Measurements from ENCODE around the gene TMTC2. TPM values are rescaled to one million over a fixed set of nuclear protein-coding genes. Genes with fewer than 3 reads are reported as not detected.

Gene TMTC2
- total RNA-seq (2014; rRNA removed; shearing (Covaris generic)), result 0.58 and 0.74 TPM in 2 replicates

DNA sequence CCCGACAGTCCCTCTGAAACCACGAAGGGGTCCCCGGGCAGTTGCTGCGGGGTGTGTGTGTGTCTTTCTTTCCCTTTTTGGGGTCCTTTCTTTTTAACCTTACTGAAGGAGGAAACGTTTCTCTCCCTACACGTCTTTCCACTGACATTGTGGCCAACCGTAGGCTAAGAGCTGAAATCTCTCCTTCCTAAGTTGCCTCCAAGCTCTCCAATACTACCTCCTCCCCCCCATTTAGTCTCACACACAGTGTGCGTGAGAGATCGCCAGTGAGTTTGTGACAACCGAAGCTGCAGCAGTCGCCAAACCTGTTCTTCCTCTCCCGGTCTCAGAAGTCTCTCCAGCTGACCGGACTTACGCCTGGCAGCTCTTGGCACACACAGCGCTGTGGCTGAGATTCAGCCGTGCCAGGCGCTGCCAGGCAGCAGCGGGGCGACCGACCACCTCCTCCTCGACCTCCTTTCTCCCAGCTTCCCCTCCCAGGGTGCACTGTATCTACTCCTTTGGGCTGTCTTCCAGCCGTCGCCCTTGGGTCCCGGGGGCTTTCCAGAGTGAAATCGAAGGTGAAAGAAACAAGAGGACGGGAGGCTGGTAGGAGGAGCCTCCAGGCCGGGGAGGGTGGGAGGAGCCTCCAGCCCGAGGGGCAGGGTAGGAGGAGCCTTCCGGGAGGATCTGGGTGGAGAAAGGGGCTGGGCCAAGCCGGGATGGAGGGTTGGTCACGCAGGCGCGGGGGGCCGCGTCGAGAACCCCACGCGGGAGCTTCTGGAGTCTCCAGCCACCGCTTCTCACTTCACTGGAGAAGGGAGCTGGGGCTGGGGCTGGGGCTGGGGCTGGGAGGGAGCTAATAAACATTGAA, at the start of gene TMTC2:
TSS of gene TMTC2 (plus strand) at position 739 of the 853 bp plus-strand sequence.
- peak; percentile 97 for DNase-seq (ENCODE audit: low spot score)
- in situ Hi-C loops (cut with HindIII; ENCODE audit: low sequenced_read_pairs), result no loop called here

DNA sequence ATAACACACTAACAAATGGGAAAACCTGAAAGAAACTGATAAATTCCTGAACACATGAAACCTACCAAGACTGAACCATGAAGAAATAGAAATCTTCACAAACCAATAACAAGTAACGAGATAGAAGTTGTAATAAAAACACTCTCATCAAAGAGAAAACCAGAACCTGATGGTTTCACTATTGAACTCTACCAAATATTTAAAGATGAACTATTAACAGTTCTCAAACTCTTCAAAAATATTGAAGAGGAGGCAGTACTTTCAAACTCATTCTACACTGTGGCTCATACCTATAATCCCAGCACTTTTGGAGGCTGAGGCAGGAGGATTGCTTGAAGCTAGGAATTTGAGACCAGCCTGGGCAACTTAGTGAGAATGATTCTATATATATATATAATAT, 48.4 kb upstream of the TMTC2 start:
- in situ Hi-C loops (cut with HindIII; ENCODE audit: low sequenced_read_pairs), result no loop called here
- DNase-seq (ENCODE audit: low spot score), result no peak

DNA sequence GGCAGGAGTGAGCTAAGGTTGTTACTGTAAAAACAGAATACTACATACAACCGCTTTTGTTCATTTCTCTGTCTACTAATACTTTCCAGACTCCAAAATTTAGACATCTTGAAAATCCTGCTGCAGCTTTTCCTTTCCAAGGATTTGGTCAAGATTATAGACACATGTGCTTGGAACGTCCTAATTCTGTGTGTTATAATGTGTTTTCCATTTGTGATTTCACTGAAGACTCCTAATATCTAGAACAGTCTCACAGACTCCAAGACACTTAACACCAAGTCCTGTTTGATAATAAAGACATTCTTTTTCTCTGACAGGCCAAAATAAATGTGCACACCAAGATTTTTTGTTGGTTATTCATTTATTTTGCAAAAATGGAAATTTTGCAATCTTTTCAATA, 41.8 kb upstream of the TMTC2 start:
- DNase-seq (ENCODE audit: low spot score), result no peak
- in situ Hi-C loops (cut with HindIII; ENCODE audit: low sequenced_read_pairs), result no loop called here

DNA sequence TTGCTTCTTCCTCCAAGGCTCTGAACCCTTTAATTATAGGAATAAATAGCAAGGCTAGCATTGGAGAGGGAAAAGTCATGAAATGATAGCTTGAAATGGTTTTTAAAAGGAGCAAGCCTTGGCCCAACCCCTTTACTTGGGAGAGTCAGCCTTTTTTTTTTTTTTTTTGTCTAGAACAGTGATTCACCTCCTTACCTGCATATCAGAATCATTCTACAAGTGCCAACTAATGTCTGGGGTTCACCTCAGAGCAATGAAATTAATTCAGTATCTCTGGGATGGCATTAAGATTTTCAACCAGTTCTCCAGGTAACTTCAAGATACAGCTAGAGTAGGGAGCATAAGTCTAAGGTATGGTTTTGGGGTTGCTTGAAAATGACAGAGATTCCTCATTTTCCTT, 41.3 kb upstream of the TMTC2 start:
- in situ Hi-C loops (cut with HindIII; ENCODE audit: low sequenced_read_pairs), result no loop called here
- no peak for DNase-seq (ENCODE audit: low spot score)

DNA sequence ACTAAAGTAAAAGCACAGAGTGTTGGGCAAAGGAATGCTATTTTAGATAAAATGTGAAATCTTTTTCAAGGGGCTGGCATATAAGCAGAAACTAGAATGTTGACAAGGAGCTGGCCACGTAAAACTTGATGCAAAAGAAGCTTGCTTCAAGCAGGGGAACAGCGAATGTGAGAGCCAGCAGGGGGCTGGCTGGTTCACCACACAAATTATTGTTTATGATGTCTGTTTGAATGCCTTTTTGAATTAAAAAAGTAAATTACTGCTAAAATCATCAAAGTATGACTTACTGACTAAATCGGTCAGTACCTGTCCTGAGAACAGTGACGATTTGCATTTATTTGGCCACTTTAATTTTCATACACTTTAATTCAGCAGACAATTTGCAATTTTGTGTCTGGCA, 38.9 kb upstream of the TMTC2 start:
- DNase-seq (ENCODE audit: low spot score), result no peak
- in situ Hi-C loops (cut with HindIII; ENCODE audit: low sequenced_read_pairs), result no loop called here

DNA sequence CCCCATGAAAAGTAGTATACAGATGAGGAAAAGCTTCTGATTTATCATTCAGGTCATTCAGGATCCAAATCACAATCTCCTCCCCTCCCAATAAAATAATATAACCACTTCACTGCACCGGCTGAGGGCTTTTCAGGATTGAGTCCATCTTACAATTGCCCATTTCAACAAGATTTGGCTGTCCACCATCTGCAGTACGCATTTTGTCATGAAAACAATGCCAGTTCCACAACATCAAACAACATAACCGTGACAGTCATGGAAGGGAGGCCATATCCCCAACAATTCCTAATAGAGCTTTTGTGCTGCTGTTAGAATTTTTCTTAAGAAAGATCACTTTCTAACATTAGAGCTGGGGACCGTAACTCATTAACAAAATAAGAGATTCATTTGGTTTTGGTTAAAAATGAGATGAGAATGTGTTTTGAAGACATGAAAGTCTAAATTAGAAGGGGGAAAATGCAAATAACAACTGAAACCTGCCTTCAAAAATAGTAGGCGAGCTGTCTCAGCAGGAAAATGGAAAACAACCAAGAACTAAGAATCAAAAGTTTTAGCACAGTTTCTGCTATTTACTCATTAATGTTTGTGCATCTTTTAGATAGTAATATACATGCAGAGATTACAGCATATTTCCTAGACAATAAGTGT, 38.3 kb upstream of the TMTC2 start:
- no peak for DNase-seq (ENCODE audit: low spot score)
- in situ Hi-C loops (cut with HindIII; ENCODE audit: low sequenced_read_pairs), result no loop called here

DNA sequence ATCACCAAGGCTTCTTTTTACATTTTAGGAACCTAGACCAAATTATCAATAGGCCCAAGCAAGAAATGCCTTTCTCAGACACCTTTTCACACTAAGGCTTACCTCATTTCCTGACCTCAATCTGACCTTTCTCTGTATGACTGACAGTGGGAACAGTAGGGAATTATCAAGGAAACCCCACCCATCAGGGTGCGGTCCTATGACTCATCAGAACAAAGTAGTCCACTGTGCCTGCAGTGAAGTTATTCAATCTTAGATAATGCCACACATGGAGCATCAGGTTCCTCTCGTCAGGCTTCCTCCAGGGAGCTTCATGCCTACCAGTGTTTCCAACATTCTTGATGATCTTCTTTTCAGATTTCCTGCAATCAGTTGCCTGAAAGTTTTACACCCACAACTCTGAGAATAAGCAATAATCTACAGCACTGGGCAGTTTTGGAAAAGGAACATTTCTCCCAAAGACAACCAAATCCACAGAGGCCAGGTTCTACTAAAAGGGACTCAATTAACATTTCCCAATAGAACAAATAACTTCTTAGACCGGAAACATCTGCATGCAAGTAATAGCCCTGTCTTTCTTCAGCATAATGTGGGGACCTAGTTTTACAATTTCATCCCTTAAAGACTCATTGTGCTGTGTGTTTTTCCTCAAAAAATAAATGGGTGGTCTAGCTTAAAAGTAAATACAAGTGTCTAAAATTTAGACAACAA, 35.9 kb upstream of the TMTC2 start:
- in situ Hi-C loops (cut with HindIII; ENCODE audit: low sequenced_read_pairs), result no loop called here
- no peak for DNase-seq (ENCODE audit: low spot score)

DNA sequence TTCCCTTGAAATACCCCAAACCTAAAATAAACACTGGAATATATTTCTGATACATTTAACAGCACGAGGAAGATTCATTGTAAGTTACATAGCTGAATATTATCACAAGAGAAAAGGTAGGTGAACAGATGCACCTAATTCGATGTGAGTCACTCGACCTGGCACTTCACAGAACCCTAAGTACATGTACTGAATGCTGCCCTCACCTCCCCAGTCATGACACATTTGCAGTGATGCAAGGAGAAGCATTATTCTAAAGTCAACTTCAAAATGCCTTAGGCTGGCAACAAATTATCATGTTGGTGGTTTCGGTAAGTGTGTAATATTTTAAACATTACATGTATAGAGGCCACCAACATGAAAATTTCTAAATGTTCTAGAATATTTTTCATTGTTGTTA, 35.2 kb upstream of the TMTC2 start:
- in situ Hi-C loops (cut with HindIII; ENCODE audit: low sequenced_read_pairs), result no loop called here
- no peak for DNase-seq (ENCODE audit: low spot score)

DNA sequence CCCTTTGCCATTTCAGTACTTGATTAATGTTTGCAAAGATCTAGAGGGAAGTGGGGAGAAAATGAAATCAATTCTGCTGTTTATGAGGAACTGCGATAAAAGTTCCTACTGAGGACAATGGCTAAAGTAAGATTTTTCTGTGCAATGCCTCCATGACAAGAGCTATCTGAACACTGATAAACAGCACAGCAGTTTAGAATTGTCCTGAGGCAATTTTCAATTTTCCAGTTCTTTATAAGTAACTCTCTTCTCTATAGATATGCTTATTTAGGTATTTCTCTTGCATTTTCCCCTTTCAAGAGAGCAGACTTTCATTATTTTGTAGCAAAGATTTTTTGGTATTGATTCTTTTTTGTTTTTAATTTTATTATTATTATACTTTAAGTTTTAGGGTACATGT, 34.6 kb upstream of the TMTC2 start:
- in situ Hi-C loops (cut with HindIII; ENCODE audit: low sequenced_read_pairs), result no loop called here
- no peak for DNase-seq (ENCODE audit: low spot score)

DNA sequence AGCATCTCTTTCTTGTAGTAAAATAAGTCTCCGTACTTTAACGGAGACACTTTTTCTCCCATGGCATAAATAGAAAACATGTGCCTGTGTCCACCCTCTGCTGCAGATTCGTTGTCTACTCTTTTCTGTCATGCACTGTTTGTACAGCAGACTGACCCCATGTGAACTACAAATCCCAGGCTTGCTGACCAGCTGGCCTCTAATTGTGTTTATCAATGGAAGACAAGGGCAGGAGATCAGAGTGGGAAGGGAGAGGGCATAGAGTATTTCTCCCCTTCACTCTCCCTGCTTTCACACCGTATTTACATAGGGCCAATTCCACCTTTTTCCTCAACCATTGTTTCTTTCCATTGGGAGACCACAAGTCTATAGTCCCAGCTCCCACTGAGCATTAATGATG, 31.0 kb upstream of the TMTC2 start:
- in situ Hi-C loops (cut with HindIII; ENCODE audit: low sequenced_read_pairs), result no loop called here
- no peak for DNase-seq (ENCODE audit: low spot score)

DNA sequence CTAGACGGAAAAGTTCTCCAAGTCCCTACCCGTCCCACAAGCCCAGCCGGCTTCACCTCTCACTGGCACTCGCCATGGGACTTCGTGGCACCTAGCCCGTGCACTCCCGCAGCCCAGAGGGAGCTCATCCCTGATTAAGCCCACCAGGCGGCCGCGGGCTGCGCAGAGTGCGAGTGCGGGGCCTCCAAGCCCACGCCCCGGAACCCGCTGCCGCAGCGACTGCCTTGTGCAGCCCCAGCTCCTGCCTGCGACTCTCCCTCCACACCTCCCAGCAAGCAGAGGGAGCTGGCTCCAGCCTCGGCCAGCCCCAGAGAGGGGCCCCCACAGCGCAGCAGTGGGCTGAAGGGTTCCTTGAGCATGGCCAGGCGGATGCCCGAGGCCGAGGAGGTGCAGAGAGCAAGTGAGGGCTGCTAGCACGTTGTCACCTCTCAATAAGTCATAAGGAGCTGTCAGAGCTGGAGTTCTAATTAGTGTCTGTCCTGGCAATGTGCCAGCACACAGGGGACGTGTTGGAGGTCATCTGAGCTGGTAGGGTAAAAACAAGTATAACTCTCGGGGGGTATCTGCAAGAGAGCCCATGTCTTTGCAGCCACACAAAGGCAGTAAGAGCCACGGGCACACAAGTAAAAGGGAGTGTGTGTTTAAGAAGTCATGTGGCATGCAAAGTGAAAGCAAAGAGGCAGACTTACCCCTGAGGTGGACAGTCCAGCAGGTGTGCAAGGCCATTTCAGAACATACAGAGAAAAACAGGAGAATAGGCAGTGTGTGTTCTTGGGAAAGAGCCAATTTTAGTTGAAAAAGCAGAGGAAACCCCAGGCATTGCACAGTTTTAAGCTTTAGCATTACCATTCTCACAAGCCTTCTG, 27.1 kb upstream of the TMTC2 start:
- in situ Hi-C loops (cut with HindIII; ENCODE audit: low sequenced_read_pairs), result no loop called here
- no peak for DNase-seq (ENCODE audit: low spot score)

DNA sequence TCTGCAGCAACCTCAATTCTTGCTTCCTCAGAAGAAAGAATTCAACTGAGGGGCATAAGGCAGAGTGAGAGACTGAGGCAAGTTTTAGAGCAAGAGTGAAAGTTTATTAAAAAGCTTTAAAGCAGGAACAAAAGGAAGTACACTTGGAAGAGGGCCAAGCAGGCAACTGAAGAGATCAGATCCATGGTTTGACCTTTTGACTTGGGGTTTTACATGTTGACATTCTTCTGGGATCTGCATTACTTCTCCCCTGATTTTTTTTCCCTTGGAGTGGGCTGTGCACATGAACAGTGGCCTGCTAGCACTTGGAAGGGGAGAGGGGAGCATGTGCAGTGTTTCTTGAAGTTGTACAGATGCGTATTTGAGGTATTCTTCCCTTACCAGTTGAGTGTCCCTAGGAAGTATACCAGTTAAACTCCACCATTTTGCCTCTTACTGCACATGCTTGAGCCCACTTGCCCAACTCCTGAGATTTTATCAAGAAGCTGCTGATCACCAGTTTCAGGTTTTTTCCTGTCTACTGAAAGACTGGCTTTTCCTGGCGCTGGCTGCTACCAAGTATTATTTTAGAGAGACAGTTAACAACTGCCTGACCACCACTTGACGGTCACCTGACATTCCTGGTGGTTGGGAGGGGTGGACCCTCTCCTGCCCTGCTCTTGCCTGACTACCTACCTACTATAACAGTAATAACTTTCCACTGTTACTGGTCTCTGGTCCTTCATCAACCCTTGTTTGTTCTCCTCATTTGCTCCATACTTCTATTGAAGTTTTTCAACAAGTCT, 26.0 kb upstream of the TMTC2 start:
- DNase-seq (ENCODE audit: low spot score), result no peak
- in situ Hi-C loops (cut with HindIII; ENCODE audit: low sequenced_read_pairs), result no loop called here

DNA sequence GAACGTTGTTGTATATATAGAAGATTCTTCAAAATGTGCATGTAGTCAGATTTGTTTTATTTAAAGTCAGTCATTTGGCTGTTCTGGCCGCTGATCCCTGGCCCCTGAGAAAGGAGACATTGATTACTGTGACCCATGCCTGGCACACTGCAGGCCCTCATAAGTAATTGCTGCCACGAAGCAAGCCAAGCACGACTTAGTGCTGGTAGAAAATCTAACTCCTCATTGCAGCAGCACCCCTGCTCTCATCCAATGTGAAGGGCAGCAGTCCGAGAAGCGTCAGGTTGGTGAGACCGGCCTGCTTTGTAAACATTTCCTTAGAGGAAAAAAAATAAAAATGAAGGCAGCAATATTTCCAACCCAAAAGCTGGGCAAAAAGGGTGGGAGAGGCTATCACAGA, 22.8 kb upstream of the TMTC2 start:
- peak; percentile 51 for DNase-seq (ENCODE audit: low spot score)
- in situ Hi-C loops (cut with HindIII; ENCODE audit: low sequenced_read_pairs), result no loop called here

DNA sequence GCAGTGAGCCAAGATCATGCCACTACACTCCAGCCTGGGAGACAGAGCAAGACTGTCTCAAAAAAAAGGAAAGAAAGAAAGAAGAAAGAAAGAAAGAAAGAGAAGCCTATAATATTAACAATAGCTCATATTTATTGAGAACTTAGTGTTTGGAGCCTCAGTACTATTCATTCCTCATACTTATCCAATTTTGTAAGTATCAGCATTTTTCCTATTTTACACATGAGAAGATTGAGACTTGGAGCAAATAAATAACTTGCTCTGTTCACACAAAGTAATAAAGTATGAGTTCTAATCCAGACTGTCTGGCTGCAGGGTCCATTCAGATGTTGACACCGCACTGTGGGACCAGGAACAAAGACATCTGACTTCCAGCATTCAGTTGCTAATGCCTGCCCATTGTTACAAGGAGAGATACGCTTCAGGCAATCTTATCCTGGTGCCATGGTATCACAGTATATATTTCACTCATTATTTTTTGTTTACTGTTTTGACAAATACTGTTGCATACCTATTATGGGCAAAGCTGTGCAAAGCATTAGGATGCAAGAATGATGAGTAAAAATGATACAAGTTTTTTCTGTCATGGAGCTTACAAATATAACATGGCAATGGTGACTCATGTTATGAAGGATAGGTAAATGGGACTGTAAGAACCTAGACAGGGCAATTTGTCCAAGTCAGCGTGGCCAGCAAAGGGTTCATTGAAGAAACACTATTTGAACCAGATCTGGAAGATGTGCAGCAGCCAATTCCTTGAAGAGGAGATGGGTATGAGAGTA, 21.4 kb upstream of the TMTC2 start:
- DNase-seq (ENCODE audit: low spot score), result no peak
- in situ Hi-C loops (cut with HindIII; ENCODE audit: low sequenced_read_pairs), result no loop called here

DNA sequence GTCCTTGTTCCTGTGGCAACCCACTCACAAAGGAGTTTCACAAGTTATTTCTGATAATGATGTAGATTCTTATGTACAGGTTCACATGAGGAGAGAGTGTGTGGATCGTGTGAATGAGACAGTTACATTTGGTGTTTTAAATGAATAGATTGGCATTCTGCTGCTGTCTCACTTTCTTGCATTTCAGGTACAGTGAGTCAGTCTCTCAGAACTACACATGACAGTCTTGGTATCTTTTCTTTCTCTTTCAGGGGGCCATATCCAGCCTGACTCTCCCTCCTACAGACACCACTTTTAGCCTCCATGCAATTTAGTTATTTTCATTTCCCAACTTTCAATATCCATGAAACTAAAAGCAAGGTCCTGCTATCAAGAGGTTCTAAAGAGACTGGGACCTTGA, 19.9 kb upstream of the TMTC2 start:
- in situ Hi-C loops (cut with HindIII; ENCODE audit: low sequenced_read_pairs), result no loop called here
- no peak for DNase-seq (ENCODE audit: low spot score)

DNA sequence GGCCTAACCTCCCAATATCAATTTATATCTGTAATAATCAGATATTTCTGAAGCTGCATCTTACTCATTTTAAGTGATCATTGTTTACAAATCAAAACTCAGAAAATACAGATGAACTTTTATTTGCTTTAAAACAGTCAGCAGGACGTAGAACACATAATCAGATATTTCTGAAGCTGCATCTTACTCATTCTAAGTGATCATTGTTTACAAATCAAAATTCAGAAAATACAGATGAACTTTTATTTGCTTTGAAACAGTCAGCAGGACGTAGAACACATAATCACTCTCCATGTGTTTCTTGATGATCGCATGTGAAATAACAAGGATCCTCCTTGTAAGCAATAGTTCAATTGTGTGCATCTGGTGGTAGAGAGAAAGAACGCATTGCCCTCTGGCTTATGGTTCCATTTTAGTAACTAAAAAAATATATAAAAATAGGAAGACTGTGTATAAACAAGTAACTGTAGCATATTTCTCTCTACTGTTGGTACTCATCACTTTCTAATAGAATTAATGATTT, 15.0 kb upstream of the TMTC2 start:
- DNase-seq (ENCODE audit: low spot score), result no peak
- in situ Hi-C loops (cut with HindIII; ENCODE audit: low sequenced_read_pairs), result no loop called here

DNA sequence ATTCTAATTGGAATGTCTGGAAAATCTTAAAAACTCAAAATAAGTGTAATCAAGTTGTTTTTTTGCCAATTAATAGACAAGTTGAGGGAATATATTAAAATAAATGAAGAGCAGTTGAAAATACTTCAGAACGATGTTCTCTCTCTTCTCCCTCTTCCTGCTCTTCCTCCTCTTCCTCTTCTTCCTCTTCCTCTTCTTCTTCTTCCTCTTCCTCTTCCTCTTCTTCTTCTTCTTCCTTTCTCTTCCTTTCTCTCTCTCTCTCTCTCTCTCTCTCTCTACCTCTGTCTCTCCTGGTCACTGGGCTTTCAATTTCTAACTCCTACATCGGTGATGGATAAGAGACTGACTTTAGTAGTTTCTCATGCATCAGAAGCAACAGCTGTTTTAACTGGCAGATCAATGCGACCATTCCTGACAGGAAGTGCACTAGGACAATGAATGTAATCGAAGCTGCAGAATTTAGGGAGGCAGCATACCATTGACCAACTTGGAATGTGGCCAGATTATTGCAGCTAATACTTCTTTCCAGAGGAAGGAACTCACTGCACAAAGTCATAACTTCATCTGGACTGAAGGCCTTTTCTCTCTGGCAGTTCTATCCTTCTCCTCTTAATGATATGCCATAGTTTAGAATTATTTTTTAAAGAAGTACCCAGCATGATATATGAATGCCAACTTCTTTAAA, 13.8 kb upstream of the TMTC2 start:
- DNase-seq (ENCODE audit: low spot score), result no peak

More for the DNA sequence above, 13.8 kb upstream of the TMTC2 start:
- in situ Hi-C loops (cut with HindIII; ENCODE audit: low sequenced_read_pairs), result no loop called here
